Karpas-422 (cell line): ENCODE results near the gene DDX51. TPM values are rescaled to one million over a fixed set of nuclear protein-coding genes. Genes with fewer than 3 reads are reported as not detected.

ENCODE experiments used
- DNase-seq: peaks from one replicate; pipeline ENCODE4 v3.0.0-alpha.2; 2015
- H2AFZ ChIP-seq: fragments of 200-600 bp; sonication (generic); 2 replicates; pipeline ENCODE4 v1.6.1; 2014; ENCODE audit warnings: antibody characterized with exemption, low read length, mixed read lengths
- H3K27ac ChIP-seq: fragments of 200-600 bp; sonication (generic); 2 replicates; pipeline ENCODE4 v1.5.1; 2014; ENCODE audit warnings: mild to moderate bottlenecking, low read length, moderate library complexity
- H3K27me3 ChIP-seq: fragments of 200-600 bp; sonication (generic); 2 replicates; pipeline ENCODE4 v1.6.1; 2014; ENCODE audit warnings: low read length, mixed read lengths
- H3K36me3 ChIP-seq: fragments of 200-600 bp; sonication (generic); 2 replicates; pipeline ENCODE4 v1.6.1; 2014; ENCODE audit warnings: low read length, mixed read lengths; ENCODE audit not compliant: insufficient read depth
- H3K4me1 ChIP-seq: fragments of 200-600 bp; sonication (generic); 2 replicates; pipeline ENCODE4 v1.6.1; 2014; ENCODE audit warnings: mild to moderate bottlenecking, low read length, mixed read lengths
- H3K4me2 ChIP-seq: fragments of 200-600 bp; sonication (generic); 2 replicates; pipeline ENCODE4 v1.6.1; 2014; ENCODE audit warnings: low read length, low read depth, mild to moderate bottlenecking; ENCODE audit not compliant: poor library complexity, severe bottlenecking
- H3K4me3 ChIP-seq: fragments of 200-600 bp; sonication (generic); 2 replicates; pipeline ENCODE4 v1.5.1; 2014; ENCODE audit warnings: mild to moderate bottlenecking, antibody characterized with exemption, low read length, mixed read lengths
- H3K79me2 ChIP-seq: fragments of 200-600 bp; sonication (generic); 2 replicates; pipeline ENCODE4 v1.6.1; 2014; ENCODE audit warnings: mild to moderate bottlenecking, low read length, mixed read lengths
- H3K9ac ChIP-seq: fragments of 200-600 bp; sonication (generic); 2 replicates; pipeline ENCODE4 v1.6.0; 2014; ENCODE audit warnings: low read length
- H3K9me2 ChIP-seq: fragments of 200-600 bp; sonication (generic), shearing (Covaris generic); replicated peaks from 2 replicates; pipeline ENCODE4 v1.6.0; 2014; ENCODE audit warnings: mild to moderate bottlenecking, low read length, moderate library complexity; ENCODE audit not compliant: insufficient read depth
- H3K9me3 ChIP-seq: fragments of 300-700, 200-600 bp; sonication (generic); 2 replicates; pipeline ENCODE4 v1.6.1; 2014; ENCODE audit warnings: low read length, mixed read lengths
- H4K20me1 ChIP-seq: fragments of 200-600 bp; sonication (generic); 2 replicates; pipeline ENCODE4 v1.6.1; 2014; ENCODE audit warnings: mild to moderate bottlenecking, antibody characterized with exemption, low read length, low read depth; ENCODE audit not compliant: insufficient read depth
- total RNA-seq: library from RNA; depleted of rRNA; stranded (reverse); fragments of >200 nt; shearing (Covaris generic); gene quantifications from 2 replicates; pipeline ENCODE4 v1.2.3, GENCODE V29; 2014; ENCODE audit warnings: low replicate concordance

The DDX51 gene
- total RNA-seq, 1 experiment from 2014 or later: 6.4 TPM

GRCh38 chr12:132187646-132188450 is 43.7 kb upstream of the DDX51 start:
- Histone ChIP-seq H3K9ac (no peak overlapping the region), H3K4me2 (no peak overlapping the region), H3K9me3 (no peaks in the 10 kb centered on the region), H3K27me3 (no peaks in the 10 kb centered on the region), H4K20me1 (no peaks in the 10 kb centered on the region), H3K79me2 (no peaks in the 10 kb centered on the region), H3K4me3 (no peak overlapping the region), H3K27ac (no peak overlapping the region), H3K36me3 (no peaks in the 10 kb centered on the region), H2AFZ (no peak overlapping the region), H3K4me1 (peaks cover 21% of the 10 kb centered on the region), H3K9me2 (no peaks in the 10 kb centered on the region)
- no peak for DNase-seq

DNA sequence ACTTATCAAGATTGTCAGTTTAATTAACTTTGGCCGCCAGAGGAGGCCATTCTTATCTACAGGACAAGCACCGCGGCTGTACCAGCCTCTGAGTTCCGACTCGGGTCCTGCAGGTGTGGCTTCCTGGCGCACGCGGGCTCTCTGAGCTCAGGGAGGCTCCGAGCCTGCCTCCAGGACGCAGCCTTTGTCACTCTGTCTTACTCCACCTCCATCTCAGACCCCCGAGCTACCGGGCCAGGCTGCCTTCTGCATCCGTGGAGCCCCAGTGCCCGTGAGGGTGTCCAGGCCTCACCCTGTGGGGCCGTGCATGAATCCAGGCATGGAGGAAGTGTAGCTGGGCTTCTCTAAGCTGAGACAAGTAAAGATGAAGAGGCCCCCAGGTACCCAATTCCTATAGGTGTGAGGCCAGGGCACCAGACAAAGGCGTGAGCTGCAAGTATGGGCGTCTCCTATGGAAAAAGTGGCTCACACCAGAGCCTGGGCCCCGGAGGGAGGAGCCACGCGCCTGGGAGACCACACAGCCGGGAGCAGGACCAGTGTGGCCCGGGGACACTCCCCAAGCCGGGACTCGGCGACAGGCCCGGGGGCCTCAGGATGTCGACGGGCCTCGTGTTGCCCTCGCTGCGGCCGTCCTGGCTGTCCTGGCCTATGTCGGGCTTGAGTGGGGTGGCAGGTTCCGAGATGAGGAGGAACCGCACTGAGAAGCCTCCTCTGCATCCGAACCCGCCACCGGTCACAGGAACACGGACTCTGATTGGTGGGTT is 42.9 kb upstream of the DDX51 start:
- no peak overlapping the region for H3K4me3 ChIP-seq
- H3K4me2 ChIP-seq: no peak overlapping the region
- H3K9ac ChIP-seq: no peak overlapping the region
- DNase-seq: no peak
- no peak overlapping the region for H3K27ac ChIP-seq
- no peaks in the 10 kb centered on the region for H3K9me3 ChIP-seq
- no peaks in the 10 kb centered on the region for H3K79me2 ChIP-seq
- H3K4me1 ChIP-seq: peaks cover 21% of the 10 kb centered on the region
- no peaks in the 10 kb centered on the region for H4K20me1 ChIP-seq
- no peaks in the 10 kb centered on the region for H3K9me2 ChIP-seq
- no peak overlapping the region for H2AFZ ChIP-seq
- no peaks in the 10 kb centered on the region for H3K27me3 ChIP-seq
- H3K36me3 ChIP-seq: no peaks in the 10 kb centered on the region

DNA sequence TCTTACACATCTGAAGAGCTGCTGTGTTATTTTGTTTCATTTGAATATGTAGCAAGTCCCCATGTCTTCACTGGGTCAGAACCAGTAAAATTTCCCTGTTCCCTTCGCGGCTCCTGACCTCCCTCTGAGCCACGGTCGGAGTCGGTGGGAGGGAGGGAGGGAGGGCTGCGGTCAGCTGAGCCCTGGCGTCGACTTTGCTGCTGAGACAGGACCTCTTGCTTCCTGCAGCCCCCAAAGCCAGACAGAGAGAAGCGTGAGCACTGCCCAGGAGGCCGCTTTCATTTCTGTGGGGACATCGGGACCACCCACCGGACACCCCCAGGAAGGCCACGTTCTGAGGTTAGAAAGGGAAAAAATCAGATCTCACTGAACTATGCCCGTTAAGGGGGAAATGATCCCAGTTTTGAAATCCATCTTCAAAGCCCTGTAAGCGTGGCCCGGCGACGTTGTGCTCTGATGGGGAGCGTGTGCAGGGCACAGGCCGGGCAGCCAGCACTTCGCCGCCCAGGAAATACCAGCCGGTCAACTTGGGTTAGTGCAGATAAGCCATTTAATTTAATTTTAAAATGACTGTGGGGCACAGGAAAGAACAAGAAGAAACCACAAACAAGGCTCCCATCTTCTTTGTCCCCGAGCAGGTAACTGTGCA is 42.2 kb upstream of the DDX51 start:
- Histone ChIP-seq H3K4me2 (no peak overlapping the region), H3K27me3 (no peaks in the 10 kb centered on the region), H3K27ac (no peak overlapping the region), H3K4me3 (no peak overlapping the region), H3K9me3 (no peaks in the 10 kb centered on the region), H2AFZ (no peak overlapping the region), H3K9ac (no peak overlapping the region), H3K36me3 (no peaks in the 10 kb centered on the region), H4K20me1 (no peaks in the 10 kb centered on the region), H3K4me1 (peaks cover 22% of the 10 kb centered on the region), H3K79me2 (no peaks in the 10 kb centered on the region), H3K9me2 (no peaks in the 10 kb centered on the region)
- no peak for DNase-seq

GRCh38 chr12:132185705-132186104 is 41.6 kb upstream of the DDX51 start:
- Histone ChIP-seq H3K4me1 (peaks cover 29% of the 10 kb centered on the region), H3K79me2 (no peaks in the 10 kb centered on the region), H3K36me3 (no peaks in the 10 kb centered on the region), H3K27me3 (no peaks in the 10 kb centered on the region), H3K9me3 (no peaks in the 10 kb centered on the region), H3K4me3 (no peak overlapping the region), H3K4me2 (no peak overlapping the region), H3K9me2 (no peaks in the 10 kb centered on the region), H3K27ac (no peak overlapping the region), H4K20me1 (no peaks in the 10 kb centered on the region), H3K9ac (no peak overlapping the region), H2AFZ (no peak overlapping the region)
- no peak for DNase-seq

GRCh38 chr12:132182711-132183365 is 38.7 kb upstream of the DDX51 start:
- no peaks in the 10 kb centered on the region for H3K79me2 ChIP-seq
- H3K4me1 ChIP-seq: peaks cover 39% of the 10 kb centered on the region
- no peak overlapping the region for H3K27ac ChIP-seq
- no peak overlapping the region for H2AFZ ChIP-seq
- no peaks in the 10 kb centered on the region for H3K9me2 ChIP-seq
- no peak overlapping the region for H3K4me3 ChIP-seq
- H3K9me3 ChIP-seq: no peaks in the 10 kb centered on the region
- H3K4me2 ChIP-seq: no peak overlapping the region
- no peak overlapping the region for H3K9ac ChIP-seq
- H4K20me1 ChIP-seq: no peaks in the 10 kb centered on the region
- DNase-seq: no peak
- no peaks in the 10 kb centered on the region for H3K36me3 ChIP-seq
- no peaks in the 10 kb centered on the region for H3K27me3 ChIP-seq

- H3K27ac ChIP-seq: no peak overlapping the region
- no peaks in the 10 kb centered on the region for H3K9me3 ChIP-seq
- H3K36me3 ChIP-seq: no peaks in the 10 kb centered on the region
- no peaks in the 10 kb centered on the region for H3K79me2 ChIP-seq
- no peak overlapping the region for H3K4me3 ChIP-seq
- H3K27me3 ChIP-seq: no peaks in the 10 kb centered on the region
- H2AFZ ChIP-seq: no peak overlapping the region
- H3K9ac ChIP-seq: no peak overlapping the region
- H3K9me2 ChIP-seq: no peaks in the 10 kb centered on the region
- peaks cover 40% of the 10 kb centered on the region for H3K4me1 ChIP-seq
- H3K4me2 ChIP-seq: no peak overlapping the region
- no peaks in the 10 kb centered on the region for H4K20me1 ChIP-seq
- DNase-seq: no peak
Measured at GRCh38 chr12:132182206-132182710, 38.1 kb upstream of the DDX51 start.

DNA sequence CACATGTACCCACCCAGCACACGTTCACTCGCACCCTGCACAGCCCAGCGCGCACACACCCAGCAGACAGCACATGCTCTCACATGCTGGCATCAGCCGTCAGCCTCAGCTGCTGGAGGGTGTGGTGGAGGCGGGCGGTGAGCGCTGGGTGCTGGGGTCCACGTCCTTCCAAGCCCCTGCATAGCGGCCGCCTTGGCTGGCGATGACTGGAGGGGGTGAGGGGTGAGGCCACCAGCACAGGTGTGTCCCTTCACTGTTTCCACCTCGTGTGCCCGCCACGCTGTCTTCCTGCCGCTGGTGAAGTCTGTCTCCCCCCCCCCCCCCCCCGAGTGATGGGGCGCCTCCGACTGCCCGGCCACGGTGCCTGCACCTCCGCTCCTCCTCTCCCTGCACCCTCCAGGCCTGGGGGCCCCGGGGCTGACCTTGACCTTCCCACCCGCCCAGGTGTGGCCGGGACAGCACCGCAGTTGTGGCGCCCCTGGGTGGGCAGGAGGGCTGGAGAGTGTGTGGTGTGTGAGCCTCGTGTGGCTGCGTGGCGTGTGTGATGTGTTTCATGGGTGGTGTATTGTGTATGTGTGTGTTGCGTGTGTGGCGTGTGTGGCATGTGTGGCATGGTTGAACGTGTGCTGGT is 37.6 kb upstream of the DDX51 start:
- no peak for DNase-seq
- Histone ChIP-seq H3K4me2 (no peak overlapping the region), H3K36me3 (no peaks in the 10 kb centered on the region), H3K4me1 (peaks cover 40% of the 10 kb centered on the region), H4K20me1 (no peaks in the 10 kb centered on the region), H3K9me2 (no peaks in the 10 kb centered on the region), H3K4me3 (no peak overlapping the region), H3K79me2 (no peaks in the 10 kb centered on the region), H3K27ac (no peak overlapping the region), H3K9ac (no peak overlapping the region), H2AFZ (no peak overlapping the region), H3K27me3 (no peaks in the 10 kb centered on the region), H3K9me3 (no peaks in the 10 kb centered on the region)
